WTC11 (cell line): ENCODE measurements around the gene STK17B. TPM values are rescaled to one million over a fixed set of nuclear protein-coding genes. Genes with fewer than 3 reads are reported as not detected.

Experiments used
- ATAC-seq: fragments of 200-7000 bp; cut with Tn5 transposase; 2 replicates; pipeline ENCODE4 v1.10.0; 2021; ENCODE audit warnings: mild to moderate bottlenecking, moderate library complexity
- CTCF ChIA-PET: fragments of 300-600 bp; sonication (Branson Sonifier 250); formaldehyde crosslinking; loops from one replicate; lab custom pipeline; 2021; ENCODE audit warnings: antibody characterized with exemption; lab: Charles Lee
- POLR2A ChIA-PET: fragments of 350-600 bp; sonication (Branson Sonifier 250); formaldehyde crosslinking; loops from one replicate; lab custom pipeline; 2021; ENCODE audit warnings: antibody characterized with exemption; lab: Charles Lee
- DNase-seq: peaks from one replicate; pipeline ENCODE4 v3.0.0; 2021; ENCODE audit warnings: low spot score
- H3K27ac Mint-ChIP-seq: 2 replicates; pipeline ENCODE4 v1.8.0; 2021; ENCODE audit warnings: mixed read lengths
- H3K27me3 Mint-ChIP-seq: 2 replicates; pipeline ENCODE4 v1.8.0; 2021; ENCODE audit warnings: low read depth, mild to moderate bottlenecking, moderate library complexity, mixed read lengths
- H3K36me3 Mint-ChIP-seq: 2 replicates; pipeline ENCODE4 v1.8.0; 2021; ENCODE audit warnings: mixed read lengths
- H3K4me1 Mint-ChIP-seq: 2 replicates; pipeline ENCODE4 v1.8.0; 2022; ENCODE audit warnings: mixed read lengths
- H3K4me3 Mint-ChIP-seq: 2 replicates; pipeline ENCODE4 v1.8.0; 2021; ENCODE audit warnings: mild to moderate bottlenecking, moderate library complexity, mixed read lengths
- H3K9me3 Mint-ChIP-seq: 2 replicates; pipeline ENCODE4 v1.8.0; 2021; ENCODE audit warnings: mixed read lengths
- CBFB ChIP-seq: sonication (generic); formaldehyde crosslinking; IDR thresholded peaks from 2 replicates; pipeline ENCODE4 v1.8.1; 2022; ENCODE audit warnings: mild to moderate bottlenecking, low read depth, missing genetic modification reagents
- CREM ChIP-seq: sonication (generic); formaldehyde crosslinking; IDR thresholded peaks from 2 replicates; pipeline ENCODE4 v1.8.1; 2022; ENCODE audit warnings: mild to moderate bottlenecking, missing genetic modification reagents, moderate library complexity
- ESRRA ChIP-seq: sonication (generic); formaldehyde crosslinking; IDR thresholded peaks from 2 replicates; pipeline ENCODE4 v1.8.1; 2022; ENCODE audit warnings: mild to moderate bottlenecking, missing genetic modification reagents, borderline replicate concordance
- FOXP1 ChIP-seq: sonication (generic); formaldehyde crosslinking; IDR thresholded peaks from 2 replicates; pipeline ENCODE4 v1.8.0; 2022; ENCODE audit warnings: missing genetic modification reagents, mild to moderate bottlenecking, moderate library complexity, borderline replicate concordance
- FOXP4 ChIP-seq: sonication (generic); formaldehyde crosslinking; IDR thresholded peaks from 2 replicates; pipeline ENCODE4 v1.8.0; 2022; ENCODE audit warnings: mild to moderate bottlenecking, missing genetic modification reagents
- GABPB1 ChIP-seq: sonication (generic); formaldehyde crosslinking; IDR thresholded peaks from 2 replicates; pipeline ENCODE4 v1.8.1; 2023; ENCODE audit warnings: mild to moderate bottlenecking, missing genetic modification reagents
- GRHL2 ChIP-seq: fragments of 250-450 bp; sonication (Bioruptor Pico); IDR thresholded peaks from 2 replicates; pipeline ENCODE4 v1.8.0; 2022; ENCODE audit warnings: mild to moderate bottlenecking, moderate library complexity; ENCODE audit not compliant: insufficient replicate concordance, severe bottlenecking
- GTF2I ChIP-seq: fragments of 250-450 bp; sonication (Bioruptor Pico); conservative IDR thresholded peaks from 2 replicates; pipeline ENCODE4 v1.4.0; 2021; ENCODE audit warnings: mild to moderate bottlenecking
- IRF2 ChIP-seq: sonication (generic); formaldehyde crosslinking; IDR thresholded peaks from 2 replicates; pipeline ENCODE4 v1.8.0; 2022; ENCODE audit warnings: low read depth, missing genetic modification reagents, borderline replicate concordance
- JAZF1 ChIP-seq: fragments of 250-450 bp; sonication (Bioruptor Pico); IDR thresholded peaks from 2 replicates; pipeline ENCODE4 v1.9.0; 2021; ENCODE audit warnings: moderate library complexity, mild to moderate bottlenecking, inconsistent platforms
- JUN ChIP-seq: sonication (generic); formaldehyde crosslinking; IDR thresholded peaks from 2 replicates; pipeline ENCODE4 v1.8.0; 2023; ENCODE audit warnings: mild to moderate bottlenecking, missing genetic modification reagents
- NR3C1 ChIP-seq: sonication (generic); formaldehyde crosslinking; conservative IDR thresholded peaks from 2 replicates; pipeline ENCODE4 v1.8.1; 2023; ENCODE audit warnings: low read depth, mild to moderate bottlenecking, missing genetic modification reagents
- PREB ChIP-seq: sonication (generic); formaldehyde crosslinking; IDR thresholded peaks from 2 replicates; pipeline ENCODE4 v1.8.1; 2022; ENCODE audit warnings: mild to moderate bottlenecking, missing genetic modification reagents, moderate library complexity, borderline replicate concordance
- PRRX2 ChIP-seq: fragments of 250-450 bp; sonication (Bioruptor Pico); IDR thresholded peaks from 2 replicates; pipeline ENCODE4 v1.8.0; 2021; ENCODE audit warnings: mild to moderate bottlenecking
- SMAD3 ChIP-seq: sonication (generic); formaldehyde crosslinking; IDR thresholded peaks from 2 replicates; pipeline ENCODE4 v1.8.0; 2022; ENCODE audit warnings: missing genetic modification reagents, mild to moderate bottlenecking, borderline replicate concordance
- SOX15 ChIP-seq: fragments of 250-450 bp; sonication (Bioruptor Pico); IDR thresholded peaks from 2 replicates; pipeline ENCODE4 v1.9.0; 2021; ENCODE audit warnings: mild to moderate bottlenecking
- TEAD4 ChIP-seq: sonication (generic); formaldehyde crosslinking; IDR thresholded peaks from 2 replicates; pipeline ENCODE4 v1.8.0; 2022; ENCODE audit warnings: mild to moderate bottlenecking, missing genetic modification reagents
- ZBTB21 ChIP-seq: sonication (generic); formaldehyde crosslinking; IDR thresholded peaks from 2 replicates; pipeline ENCODE4 v1.8.1; 2023; ENCODE audit warnings: mild to moderate bottlenecking, missing genetic modification reagents, borderline replicate concordance
- ZNF121 ChIP-seq: sonication (generic); formaldehyde crosslinking; IDR thresholded peaks from 2 replicates; pipeline ENCODE4 v1.8.0; 2023; ENCODE audit warnings: missing genetic modification reagents
- ZNF671 ChIP-seq: fragments of 250-450 bp; sonication (Bioruptor Pico); IDR thresholded peaks from 2 replicates; pipeline ENCODE4 v1.8.0; 2021; ENCODE audit warnings: mild to moderate bottlenecking
- total RNA-seq: library from RNA; stranded (reverse); gene quantifications from 3 replicates; pipeline ENCODE4 v1.2.3, GENCODE V29; 2021
- TF ChIP-seq, protein P1 (sequence below): fragments of 250-450 bp; sonication (Bioruptor Pico); IDR thresholded peaks from 2 replicates; pipeline ENCODE4 v1.8.0; 2021; ENCODE audit warnings: mild to moderate bottlenecking
- TF ChIP-seq, protein P2 (sequence below): sonication (generic); formaldehyde crosslinking; IDR thresholded peaks from 2 replicates; pipeline ENCODE4 v1.8.1; 2023; ENCODE audit warnings: mild to moderate bottlenecking, missing genetic modification reagents
- TF ChIP-seq, protein P3 (sequence below): sonication (generic); formaldehyde crosslinking; IDR thresholded peaks from 2 replicates; pipeline ENCODE4 v1.8.0; 2022; ENCODE audit warnings: mild to moderate bottlenecking, missing genetic modification reagents
- TF ChIP-seq, protein P4 (sequence below): fragments of 250-450 bp; sonication (Bioruptor Pico); IDR thresholded peaks from 2 replicates; pipeline ENCODE4 v1.9.0; 2021; ENCODE audit warnings: mild to moderate bottlenecking

STK17B gene
- total RNA-seq, 1 experiment from 2014 or later = 11.8 TPM

DNA sequence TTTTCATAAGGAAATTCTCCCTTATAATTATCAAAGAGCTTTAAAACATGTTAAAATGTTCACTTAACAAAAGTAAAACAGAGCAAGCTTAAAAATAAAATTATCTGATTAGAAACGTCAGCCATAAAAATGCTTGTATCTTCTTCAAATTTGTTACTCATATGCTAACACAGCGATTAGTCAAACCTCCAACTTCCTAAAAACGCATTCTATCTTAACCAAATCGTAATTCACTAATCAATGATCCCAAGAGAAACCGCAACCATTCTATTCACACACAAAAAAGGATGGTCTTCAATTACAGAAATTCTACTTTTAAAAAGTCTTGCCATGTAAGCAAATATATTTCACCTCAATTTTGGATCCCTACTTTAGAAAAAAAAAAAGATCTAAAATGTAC, 1.9 kb downstream of the STK17B start:
- ChIA-PET POLR2A (no interaction called here), CTCF (interaction anchor here (2.6 kb wide), 1 partner anchor 91 kb away, joined by 11 read pairs; no protein-coding TSS in a partner anchor)
- no peaks in the 10 kb centered on the region for H3K36me3 Mint-ChIP-seq
- H3K4me3 Mint-ChIP-seq = peak overlapping the region; percentile 88
- no peak for TF ChIP-seq CREM (CRISPR knock-in tag)
- no peak for TF ChIP-seq FOXP1 (CRISPR knock-in tag)
- no peak for TF ChIP-seq JAZF1 (CRISPR knock-in tag)
- no peak for TF ChIP-seq GABPB1 (CRISPR knock-in tag)
- TF ChIP-seq GRHL2 (CRISPR knock-in tag) = no peak
- TF ChIP-seq, protein P1, sequence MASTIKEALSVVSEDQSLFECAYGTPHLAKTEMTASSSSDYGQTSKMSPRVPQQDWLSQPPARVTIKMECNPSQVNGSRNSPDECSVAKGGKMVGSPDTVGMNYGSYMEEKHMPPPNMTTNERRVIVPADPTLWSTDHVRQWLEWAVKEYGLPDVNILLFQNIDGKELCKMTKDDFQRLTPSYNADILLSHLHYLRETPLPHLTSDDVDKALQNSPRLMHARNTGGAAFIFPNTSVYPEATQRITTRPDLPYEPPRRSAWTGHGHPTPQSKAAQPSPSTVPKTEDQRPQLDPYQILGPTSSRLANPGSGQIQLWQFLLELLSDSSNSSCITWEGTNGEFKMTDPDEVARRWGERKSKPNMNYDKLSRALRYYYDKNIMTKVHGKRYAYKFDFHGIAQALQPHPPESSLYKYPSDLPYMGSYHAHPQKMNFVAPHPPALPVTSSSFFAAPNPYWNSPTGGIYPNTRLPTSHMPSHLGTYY (CRISPR knock-in tag) = no peak
- TF ChIP-seq CBFB (CRISPR knock-in tag) = no peak
- no peak for TF ChIP-seq ZNF671 (CRISPR knock-in tag)
- H3K9me3 Mint-ChIP-seq = no peaks in the 10 kb centered on the region
- peaks cover 52% of the 10 kb centered on the region for H3K4me1 Mint-ChIP-seq
- DNase-seq (no peak), ATAC-seq (no peak)
- H3K27me3 Mint-ChIP-seq = peaks cover 20% of the 10 kb centered on the region
- no peak overlapping the region for H3K27ac Mint-ChIP-seq

DNA sequence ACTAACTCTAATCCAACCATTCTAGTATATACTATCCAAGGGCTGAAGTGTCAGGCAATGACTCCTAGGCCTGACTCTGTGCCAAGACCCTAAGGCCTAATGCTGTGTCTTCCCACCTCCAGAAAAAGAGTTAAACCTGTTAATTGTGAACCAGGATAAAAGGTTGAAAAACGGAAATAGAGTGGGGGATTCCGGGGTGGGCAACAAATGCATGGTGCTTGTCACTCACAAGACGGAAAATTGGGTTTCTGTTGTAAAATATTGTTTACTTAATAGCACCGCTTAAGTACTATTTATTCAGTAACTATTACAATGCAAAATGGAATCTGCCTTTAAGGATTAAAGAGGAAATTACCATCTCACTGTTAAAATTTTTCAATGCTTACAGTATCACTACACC, 3.2 kb downstream of the STK17B start:
- H3K27ac Mint-ChIP-seq = peak overlapping the region; percentile 30
- no peaks in the 10 kb centered on the region for H3K9me3 Mint-ChIP-seq
- ATAC-seq (no peak), DNase-seq (no peak)
- H3K27me3 Mint-ChIP-seq = peaks cover 18% of the 10 kb centered on the region
- no peak for TF ChIP-seq GTF2I (CRISPR knock-in tag)
- TF ChIP-seq SMAD3 (CRISPR knock-in tag) = no peak
- no peak for TF ChIP-seq TEAD4
- TF ChIP-seq JAZF1 (CRISPR knock-in tag) = no peak
- no peak for TF ChIP-seq SOX15 (CRISPR knock-in tag)
- TF ChIP-seq, protein P2, sequence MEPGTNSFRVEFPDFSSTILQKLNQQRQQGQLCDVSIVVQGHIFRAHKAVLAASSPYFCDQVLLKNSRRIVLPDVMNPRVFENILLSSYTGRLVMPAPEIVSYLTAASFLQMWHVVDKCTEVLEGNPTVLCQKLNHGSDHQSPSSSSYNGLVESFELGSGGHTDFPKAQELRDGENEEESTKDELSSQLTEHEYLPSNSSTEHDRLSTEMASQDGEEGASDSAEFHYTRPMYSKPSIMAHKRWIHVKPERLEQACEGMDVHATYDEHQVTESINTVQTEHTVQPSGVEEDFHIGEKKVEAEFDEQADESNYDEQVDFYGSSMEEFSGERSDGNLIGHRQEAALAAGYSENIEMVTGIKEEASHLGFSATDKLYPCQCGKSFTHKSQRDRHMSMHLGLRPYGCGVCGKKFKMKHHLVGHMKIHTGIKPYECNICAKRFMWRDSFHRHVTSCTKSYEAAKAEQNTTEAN (CRISPR knock-in tag) = no peak
- TF ChIP-seq PRRX2 (CRISPR knock-in tag) = no peak
- TF ChIP-seq, protein P1 (CRISPR knock-in tag) = no peak
- TF ChIP-seq FOXP4 = no peak
- TF ChIP-seq FOXP1 (CRISPR knock-in tag) = no peak
- TF ChIP-seq, protein P3, sequence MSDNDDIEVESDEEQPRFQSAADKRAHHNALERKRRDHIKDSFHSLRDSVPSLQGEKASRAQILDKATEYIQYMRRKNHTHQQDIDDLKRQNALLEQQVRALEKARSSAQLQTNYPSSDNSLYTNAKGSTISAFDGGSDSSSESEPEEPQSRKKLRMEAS (CRISPR knock-in tag) = no peak
- TF ChIP-seq, protein P4, sequence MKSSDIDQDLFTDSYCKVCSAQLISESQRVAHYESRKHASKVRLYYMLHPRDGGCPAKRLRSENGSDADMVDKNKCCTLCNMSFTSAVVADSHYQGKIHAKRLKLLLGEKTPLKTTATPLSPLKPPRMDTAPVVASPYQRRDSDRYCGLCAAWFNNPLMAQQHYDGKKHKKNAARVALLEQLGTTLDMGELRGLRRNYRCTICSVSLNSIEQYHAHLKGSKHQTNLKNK = no peak
- TF ChIP-seq JUN (CRISPR knock-in tag) = no peak
- TF ChIP-seq PREB = no peak
- TF ChIP-seq IRF2 = no peak
- no peak for TF ChIP-seq CBFB (CRISPR knock-in tag)
- no peak for TF ChIP-seq NR3C1 (CRISPR knock-in tag)
- TF ChIP-seq ZNF121 (CRISPR knock-in tag) = no peak
- no peak for TF ChIP-seq ESRRA
- TF ChIP-seq ZBTB21 (CRISPR knock-in tag) = no peak
- ChIA-PET CTCF (no interaction called here), POLR2A (no interaction called here)
- H3K36me3 Mint-ChIP-seq = no peaks in the 10 kb centered on the region; the same call in 1 of the 2 replicates
- H3K4me1 Mint-ChIP-seq = peaks cover 47% of the 10 kb centered on the region
- peak overlapping the region; percentile 44 for H3K4me3 Mint-ChIP-seq
